Adrenal gland (tissue), 12 donors: ENCODE results near the gene WDR1. TPM values are rescaled to one million over a fixed set of nuclear protein-coding genes. Genes with fewer than 3 reads are reported as not detected.

Source experiments
- DNase-seq, 7 donors: peaks; one replicate each; pipeline ENCODE4 v3.0.0-alpha.2; 2019 to 2020
- H3K27ac ChIP-seq, 5 donors: fragments of 200-600 bp; sonication (generic) in 4 of 5; 1 replicate in 3 of 5; 2 replicates in 2 of 5; pipeline versions ENCODE4 v1.5.1 to v1.8.0; 2016 to 2020; ENCODE audit warnings: mild to moderate bottlenecking in 1 of 5
- H3K27me3 ChIP-seq: fragments of 200-600 bp; 2 replicates; pipeline ENCODE4 v1.8.0; 2021
- H3K36me3 ChIP-seq, 2 donors: fragments of 200-600 bp; replicated peaks in 1 of 2; 1 replicate in 1 of 2; 2 replicates in 1 of 2; pipeline versions ENCODE4 v1.5.1 to v1.8.0; 2018 to 2022
- H3K4me1 ChIP-seq, 2 donors: fragments of 200-600 bp; replicated peaks in 1 of 2; 1 replicate in 1 of 2; 2 replicates in 1 of 2; pipeline versions ENCODE4 v1.5.1 to v1.8.0; 2018 to 2021
- H3K4me3 ChIP-seq, 4 donors: fragments of 200-600 bp; sonication (generic) in 3 of 4; one replicate each; pipeline ENCODE4 v1.5.1; 2016 to 2018
- H3K9me3 ChIP-seq, 3 donors: fragments of 200-600 bp; sonication (generic) in 1 of 3; replicated peaks in 1 of 3; 1 replicate in 2 of 3; 2 replicates in 1 of 3; pipeline versions ENCODE4 v1.5.1 to v1.8.0; 2016 to 2021
- CTCF ChIP-seq, 6 experiments: fragments of 450-650 bp in 4 of 6; fragments of 200-600 bp in 2 of 6; sonication (generic) in 1 of 6; IDR thresholded peaks; 1 replicate in 5 of 6; 2 replicates in 1 of 6; pipeline versions ENCODE4 v1.5.1 to v1.8.0; 2016 to 2021; ENCODE audit warnings: antibody characterized with exemption in 6 of 6, mild to moderate bottlenecking in 2 of 6, moderate library complexity in 1 of 6
- POLR2A ChIP-seq, 2 donors: fragments of 450-650 bp; IDR thresholded peaks; one replicate each; pipeline ENCODE4 v1.6.1; 2017; ENCODE audit warnings: antibody characterized with exemption in 2 of 2, mild to moderate bottlenecking in 2 of 2, moderate library complexity in 1 of 2
- WGBS, 4 donors: extraction: QIAGEN DNeasy Blood & Tissue Kit in 2 of 4; methylation state at CpG; one replicate each; pipeline versions ENCODE4 v1.1.5 to v1.1.7; 2013 to 2017; 5-methylcytosine and 5-hydroxymethylcytosine counted together
- intact Hi-C, 2 donors: fragments of 100-400 bp; cut with DNase I; formaldehyde crosslinking; loops; one replicate each; pipeline versions ENCODE4 v1.14.1 to v1.15.0; 2022 to 2023
- polyA plus RNA-seq, 3 donors: library from polyadenylated mRNA; stranded (reverse); fragments of 200-250 nt in 2 of 3; fragments of 350-450 nt in 1 of 3; fragmentation: Illumina TruSeq in 1 of 3; extraction: RNeasy Lipid Tissue Mini Kit (QIAGEN cat#74804) in 1 of 3; gene quantifications; one replicate each; pipeline ENCODE4 v1.2.3, GENCODE V29; 2013 to 2014
- total RNA-seq, 9 donors: library from RNA; depleted of rRNA in 4 of 9; stranded (reverse); fragments of >200 nt in 4 of 9; fragments of 120-200 nt in 1 of 9; fragmentation: NEBNext Ultra II Directional in 1 of 9; extraction: Animal tissue kit (Norgen Biotek cat#: 25700) in 1 of 9; gene quantifications; one replicate each; pipeline versions ENCODE4 v1.1.0 to v1.2.4, GENCODE V29; 2013 to 2023
- donor health status: healthy with polysubstance abuse.
- donor health status: Bipolar disorder and iron deficiency.
- donor health status: DM: yes; HTN: yes; CAD: no.
- donor health status: DM: no; HTN: no; CAD: no.
- donor health status: DM: no; HTN: no; CAD: no.
- donor health status: DM: yes; HTN: yes; CAD: no.

The WDR1 gene
- total and polyA plus RNA-seq, 12 donors, result 66.5 to 228 (median 143) TPM

- Histone ChIP-seq H3K27me3 (no peaks in the 10 kb centered on the region), H3K27ac (peak overlapping the region in 4 of 5 donors; percentile 14 to 86 (median 50)), H3K36me3 (no peaks in the 10 kb centered on the region), H3K4me1 (peaks cover 16 to 31% of the 10 kb centered on the region in 2 donors), H3K9me3 (no peaks in the 10 kb centered on the region), H3K4me3 (no peak overlapping the region)
- TF ChIP-seq CTCF (IDR thresholded peaks at IDR 0.05), result no peak
- TF ChIP-seq POLR2A (IDR thresholded peaks at IDR 0.05), result no peak
- 65 to 81% (median 78%) methylated on average over 10 of the region's 10 CpGs for WGBS, 4 donors
- peak in 5 of 7 donors; percentile 36 to 77 (median 48) for DNase-seq
- intact Hi-C loops, result no loop called here
Observed at GRCh38 chr4:10031668-10032590, 84.7 kb downstream of the WDR1 start.

- Histone ChIP-seq H3K4me3 (no peak overlapping the region), H3K4me1 (peaks cover 16 to 31% of the 10 kb centered on the region in 2 donors), H3K27ac (peak overlapping the region in 1 of 5 donors; percentile 86), H3K36me3 (no peaks in the 10 kb centered on the region), H3K27me3 (no peaks in the 10 kb centered on the region), H3K9me3 (no peaks in the 10 kb centered on the region)
- intact Hi-C loops, result no loop called here
- TF ChIP-seq CTCF (IDR thresholded peaks at IDR 0.05) (no peak), POLR2A (IDR thresholded peaks at IDR 0.05) (no peak)
- WGBS, 4 donors, result 70 to 85% (median 74%) methylated on average over 7 of the region's 7 CpGs
- DNase-seq, result no peak
Observed at GRCh38 chr4:10030972-10031667, 85.5 kb downstream of the WDR1 start.

GRCh38 chr4:10029403-10029802 is 87.2 kb downstream of the WDR1 start:
- intact Hi-C loops, result no loop called here
- 94 to 98% (median 97%) methylated on average over 4 of the region's 4 CpGs for WGBS, 4 donors
- Histone ChIP-seq H3K27ac (peak overlapping the region in 1 of 5 donors; percentile 48), H3K4me3 (no peak overlapping the region), H3K4me1 (peaks cover 16 to 30% of the 10 kb centered on the region in 2 donors), H3K27me3 (no peaks in the 10 kb centered on the region), H3K9me3 (no peaks in the 10 kb centered on the region), H3K36me3 (no peaks in the 10 kb centered on the region)
- DNase-seq, result no peak
- TF ChIP-seq CTCF (IDR thresholded peaks at IDR 0.05), result no peak

- H3K4me1 ChIP-seq, result peaks cover 16 to 25% of the 10 kb centered on the region in 2 donors
- peak overlapping the region in 1 of 5 donors; percentile 48 for H3K27ac ChIP-seq
- no peaks in the 10 kb centered on the region for H3K9me3 ChIP-seq
- H3K27me3 ChIP-seq, result no peaks in the 10 kb centered on the region
- intact Hi-C loops, result no loop called here
- peak; percentile 47 to 67 (median 63) for DNase-seq
- WGBS, 4 donors, result 27 to 46% (median 37%) methylated on average over 4 of the region's 4 CpGs
- TF ChIP-seq CTCF (IDR thresholded peaks at IDR 0.05) (no peak), POLR2A (IDR thresholded peaks at IDR 0.05) (peak in 1 of 2 donors; percentile 22)
- no peaks in the 10 kb centered on the region for H3K36me3 ChIP-seq
- H3K4me3 ChIP-seq, result no peak overlapping the region
Observed at GRCh38 chr4:10028910-10029309, 87.7 kb downstream of the WDR1 start.
